Hypothalamus (tissue), 51 donors: ENCODE results near the gene PLK1.

Experiments
- DNase-seq, 51 donors: peaks; one replicate each; lab custom pipeline; 2025; lab: John Stamatoyannopoulos, UW

Gene PLK1

GRCh38 chr16:23679274-23679985 lies 741 bp downstream of the PLK1 start:
- no peak for DNase-seq

- no peak for DNase-seq
Observed at GRCh38 chr16:23679986-23680336, 1.3 kb downstream of the PLK1 start.

GRCh38 chr16:23682181-23682580 lies 3.5 kb downstream of the PLK1 start:
- no peak for DNase-seq

GRCh38 chr16:23683487-23683886 lies 4.8 kb downstream of the PLK1 start:
- DNase-seq = no peak

GRCh38 chr16:23687034-23687808 lies 8.5 kb downstream of the PLK1 start:
- DNase-seq = no peak

GRCh38 chr16:23689442-23690187 lies 10.9 kb downstream of the PLK1 start:
- no peak for DNase-seq

GRCh38 chr16:23690771-23691482 lies 12.2 kb downstream of the PLK1 start:
- no peak for DNase-seq

- DNase-seq = peak in 1 of 51 donors; percentile 5
Observed at GRCh38 chr16:23691483-23692189, 12.9 kb downstream of the PLK1 start.

- DNase-seq = no peak
Observed at GRCh38 chr16:23692190-23692837, 13.6 kb downstream of the PLK1 start.

- DNase-seq = no peak
Observed at GRCh38 chr16:23694265-23694643, 15.6 kb downstream of the PLK1 start.

- DNase-seq = peak in 4 of 51 donors; percentile 2 to 12 (median 4)
Observed at GRCh38 chr16:23694644-23695373, 16.1 kb downstream of the PLK1 start.

GRCh38 chr16:23695756-23696155 lies 17.1 kb downstream of the PLK1 start:
- DNase-seq = no peak

GRCh38 chr16:23699100-23699499 lies 20.4 kb downstream of the PLK1 start:
- no peak for DNase-seq

GRCh38 chr16:23700093-23700492 lies 21.4 kb downstream of the PLK1 start:
- DNase-seq = no peak

GRCh38 chr16:23700509-23700908 lies 21.8 kb downstream of the PLK1 start:
- DNase-seq = no peak

GRCh38 chr16:23701045-23701444 lies 22.4 kb downstream of the PLK1 start:
- DNase-seq = no peak

- DNase-seq = no peak
Observed at GRCh38 chr16:23702951-23703350, 24.3 kb downstream of the PLK1 start.

- DNase-seq = no peak
Observed at GRCh38 chr16:23704772-23705516, 26.3 kb downstream of the PLK1 start.
